Fibroblast of the aortic adventitia (primary cell): ENCODE data around the gene TMIE. TPM values are rescaled to one million over a fixed set of nuclear protein-coding genes. Genes with fewer than 3 reads are reported as not detected.

Experiments used
- DNase-seq: peaks from one replicate; pipeline ENCODE4 v3.0.0-alpha.2; 2010; ENCODE audit warnings: low read depth
- H3K4me3 ChIP-seq: 2 replicates; pipeline ENCODE4 v1.5.1; 2011; ENCODE audit warnings: low read depth, mild to moderate bottlenecking, control low read depth, low read length, moderate library complexity
- CTCF ChIP-seq: IDR thresholded peaks from 2 replicates; pipeline ENCODE4 v1.5.1; 2011; ENCODE audit warnings: mild to moderate bottlenecking, low read length, control low read depth, inconsistent platforms; ENCODE audit not compliant: insufficient read depth
- total RNA-seq: library from RNA; depleted of rRNA; stranded (reverse); fragments of >200 nt; gene quantifications from 2 replicates; pipeline ENCODE4 v1.2.3, GENCODE V29; 2012; ENCODE audit warnings: low replicate concordance

TMIE gene
- total RNA-seq, 1 donor = not detected

GRCh38 chr3:46665763-46666452 is 35.3 kb upstream of the TMIE start:
- TF ChIP-seq CTCF = no peak
- no peak overlapping the region for H3K4me3 ChIP-seq
- DNase-seq = no peak

- DNase-seq = no peak
- H3K4me3 ChIP-seq = no peak overlapping the region
- TF ChIP-seq CTCF = no peak
Measured at GRCh38 chr3:46666453-46666845, 34.7 kb upstream of the TMIE start.

GRCh38 chr3:46667061-46667621 is 34.1 kb upstream of the TMIE start:
- H3K4me3 ChIP-seq = no peak overlapping the region
- TF ChIP-seq CTCF = no peak
- no peak for DNase-seq

- H3K4me3 ChIP-seq = no peak overlapping the region
- TF ChIP-seq CTCF = no peak
- DNase-seq = no peak
Measured at GRCh38 chr3:46667657-46668056, 33.5 kb upstream of the TMIE start.

- no peak for DNase-seq
- H3K4me3 ChIP-seq = no peak overlapping the region
- TF ChIP-seq CTCF = no peak
Measured at GRCh38 chr3:46668116-46668515, 33.1 kb upstream of the TMIE start.

- no peak for DNase-seq
- no peak for TF ChIP-seq CTCF
- no peak overlapping the region for H3K4me3 ChIP-seq
Measured at GRCh38 chr3:46668591-46668990, 32.6 kb upstream of the TMIE start.
